Measurements from ENCODE around the gene IKBKE. TPM values are rescaled to one million over a fixed set of nuclear protein-coding genes. Genes with fewer than 3 reads are reported as not detected.
A peak's percentile ranks its signal among the peaks of the same experiment; 100 is the strongest.

The IKBKE gene
- total RNA-seq, 2 experiments from 2014 or later: 64.8 to 72.7 TPM

GRCh38 chr1:206537141-206537540, 66.9 kb downstream of the IKBKE start:
- DNase-seq (no peak), ATAC-seq (no peak)
- H3K4me3 Mint-ChIP-seq: no peak overlapping the region
- H3K27ac Mint-ChIP-seq: no peak overlapping the region
- no peaks in the 10 kb centered on the region for H3K27me3 Mint-ChIP-seq
- CTCF ChIA-PET: interaction anchor here (1.1 to 15.9 kb wide), 4 partner anchors 8 to 127 kb away, joined by 3 to 381 read pairs (median 21); partner anchors contain the start of gene RASSF5
- H3K9me3 Mint-ChIP-seq (ENCODE audit: low read depth): no peaks in the 10 kb centered on the region
- no peaks in the 10 kb centered on the region for H3K36me3 Mint-ChIP-seq
- peaks cover 1% of the 10 kb centered on the region for H3K4me1 Mint-ChIP-seq

GRCh38 chr1:206538086-206538770, 68.0 kb downstream of the IKBKE start:
- no peak overlapping the region for H3K27ac Mint-ChIP-seq
- CTCF ChIA-PET: interaction anchor here (1.1 to 15.9 kb wide), 3 partner anchors 31 to 48 kb away, joined by 3 to 381 read pairs (median 5); partner anchors contain the start of gene RASSF5
- H3K27me3 Mint-ChIP-seq: no peaks in the 10 kb centered on the region
- peaks cover 1% of the 10 kb centered on the region for H3K4me1 Mint-ChIP-seq
- ATAC-seq (no peak), DNase-seq (no peak)
- no peak overlapping the region for H3K4me3 Mint-ChIP-seq
- no peaks in the 10 kb centered on the region for H3K9me3 Mint-ChIP-seq (ENCODE audit: low read depth)
- H3K36me3 Mint-ChIP-seq: no peaks in the 10 kb centered on the region

GRCh38 chr1:206538901-206539640, 68.8 kb downstream of the IKBKE start:
- Mint-ChIP-seq H3K36me3 (no peaks in the 10 kb centered on the region), H3K4me3 (no peak overlapping the region), H3K27me3 (no peaks in the 10 kb centered on the region), H3K4me1 (peaks cover 1% of the 10 kb centered on the region), H3K27ac (no peak overlapping the region), H3K9me3 (ENCODE audit: low read depth) (no peaks in the 10 kb centered on the region)
- no peak for DNase-seq
- no peak for ATAC-seq
- CTCF ChIA-PET: interaction anchor here (1.7 to 15.9 kb wide), 2 partner anchors 42 to 49 kb away, joined by 5 to 381 read pairs; no protein-coding TSS in a partner anchor

GRCh38 chr1:206540044-206540780, 69.9 kb downstream of the IKBKE start:
- no peak for ATAC-seq
- H3K4me1 Mint-ChIP-seq: peaks cover 10% of the 10 kb centered on the region
- no peak overlapping the region for H3K4me3 Mint-ChIP-seq
- no peaks in the 10 kb centered on the region for H3K9me3 Mint-ChIP-seq (ENCODE audit: low read depth)
- DNase-seq: no peak
- H3K27me3 Mint-ChIP-seq: no peaks in the 10 kb centered on the region
- H3K36me3 Mint-ChIP-seq: no peaks in the 10 kb centered on the region
- H3K27ac Mint-ChIP-seq: no peak overlapping the region
- CTCF ChIA-PET: interaction anchor here (1.1 to 15.9 kb wide), 4 partner anchors 11 to 95 kb away, joined by 3 to 381 read pairs (median 7); partner anchors contain the start of gene DYRK3

GRCh38 chr1:206541236-206541833, 71.1 kb downstream of the IKBKE start:
- Mint-ChIP-seq H3K4me3 (no peak overlapping the region), H3K36me3 (no peaks in the 10 kb centered on the region), H3K9me3 (ENCODE audit: low read depth) (no peaks in the 10 kb centered on the region), H3K27me3 (no peaks in the 10 kb centered on the region), H3K27ac (no peak overlapping the region), H3K4me1 (peaks cover 13% of the 10 kb centered on the region)
- CTCF ChIA-PET: interaction anchor here (1.1 to 15.9 kb wide), 9 partner anchors 10 to 123 kb away, joined by 3 to 381 read pairs (median 4); partner anchors contain the start of genes DYRK3 and EIF2D
- ATAC-seq: no peak
- no peak for DNase-seq

- no peaks in the 10 kb centered on the region for H3K36me3 Mint-ChIP-seq
- ATAC-seq (peak; percentile 92), DNase-seq (peak; percentile 86)
- CTCF ChIA-PET: interaction anchor here (0.7 to 15.9 kb wide), 48 partner anchors 9 to 352 kb away, joined by 3 to 381 read pairs (median 4); partner anchors contain the start of genes DYRK3, EIF2D, IKBKE and IL24
- H3K27ac Mint-ChIP-seq: peak overlapping the region; percentile 28
- no peaks in the 10 kb centered on the region for H3K27me3 Mint-ChIP-seq
- no peaks in the 10 kb centered on the region for H3K9me3 Mint-ChIP-seq (ENCODE audit: low read depth)
- H3K4me3 Mint-ChIP-seq: no peak overlapping the region
- H3K4me1 Mint-ChIP-seq: peaks cover 13% of the 10 kb centered on the region
Observed at GRCh38 chr1:206544562-206545257, 74.4 kb downstream of the IKBKE start.

- DNase-seq (no peak), ATAC-seq (peak; percentile 5)
- Mint-ChIP-seq H3K4me1 (peaks cover 13% of the 10 kb centered on the region), H3K27ac (no peak overlapping the region), H3K36me3 (no peaks in the 10 kb centered on the region), H3K9me3 (ENCODE audit: low read depth) (no peaks in the 10 kb centered on the region), H3K4me3 (no peak overlapping the region), H3K27me3 (no peaks in the 10 kb centered on the region)
- CTCF ChIA-PET: interaction anchor here (0.7 to 15.9 kb wide), 46 partner anchors 10 to 147 kb away, joined by 3 to 381 read pairs (median 6); partner anchors contain the start of genes DYRK3, EIF2D, IKBKE and RASSF5
Observed at GRCh38 chr1:206545351-206545750, 75.1 kb downstream of the IKBKE start.

Small RNA genes lying within 50 kb of the gene (microRNA-seq; reads per million reads assigned to microRNA genes)
- not detected for gene MIR6769B

Other genes starting within 250 kb of the IKBKE start
- 100 to 1,000 TPM; 184 to 216 TPM for gene RASSF5, start 37.1 kb downstream of the IKBKE start, total RNA-seq
- 10 to 100 TPM; 51.7 to 68.4 TPM for gene EIF2D, start 142.0 kb downstream of the IKBKE start, total RNA-seq
- 10 to 100 TPM in 1 of 2 experiments, 1 to 10 TPM in 1; 9.5 to 12.7 TPM for gene DYRK3, start 165.1 kb downstream of the IKBKE start, total RNA-seq
- 10 to 100 TPM; 85.7 to 93.8 TPM for gene MAPKAPK2, start 214.4 kb downstream of the IKBKE start, total RNA-seq